HepG2 (cell line): ENCODE measurements around the gene SENP5. TPM values are rescaled to one million over a fixed set of nuclear protein-coding genes. Genes with fewer than 3 reads are reported as not detected.

Source experiments
- ATAC-seq: fragments of 200-7000 bp; cut with Tn5 transposase; 3 replicates; pipeline ENCODE4 v1.9.1; 2020; ENCODE audit warnings: mild to moderate bottlenecking, moderate library complexity
- BruUV-seq: library from RNA; stranded (reverse); fragments of 400-500 nt; replicated peaks from 2 replicates; lab custom pipeline; 2021; lab: Mats Ljungman, UMichigan
- CTCF ChIA-PET: fragments of 300-600 bp; formaldehyde crosslinking; extraction: SDS; loops from one replicate; lab custom pipeline; 2021; ENCODE audit warnings: low total read pairs, inconsistent platforms, low intra/inter-chr PET ratio; lab: Yijun Ruan, JAX
- POLR2A ChIA-PET: fragments of 350-600 bp; sonication (Branson Sonifier 250); formaldehyde crosslinking; loops from one replicate; lab custom pipeline; 2020; ENCODE audit warnings: antibody characterized with exemption, inconsistent platforms; lab: Yijun Ruan, JAX
- DNase-seq: peaks from one replicate; pipeline ENCODE4 v3.0.0-alpha.2; 2015; ENCODE audit warnings: low spot score
- FAIRE-seq: peaks from 3 replicates; lab custom pipeline; 2011; peaks lifted over from hg19 to GRCh38; lab: Jason Lieb, UNC
- H2AFZ ChIP-seq: one replicate; pipeline ENCODE4 v1.6.1; 2011; ENCODE audit warnings: low read length, inconsistent platforms
- H3K27ac ChIP-seq: fragments of 300-600 bp; 3 replicates; pipeline ENCODE4 v1.8.0; 2011; ENCODE audit warnings: mixed run types, mild to moderate bottlenecking, mixed read lengths, low read length, inconsistent platforms; ENCODE audit not compliant: insufficient read depth; ENCODE audit errors: extremely low read length
- H3K27me3 ChIP-seq, 2 experiments: fragments of 200-600 bp in 1 of 2; 2 replicates in 1 of 2; 3 replicates in 1 of 2; pipeline versions ENCODE4 v1.6.0 to v1.8.0; 2011; ENCODE audit warnings: low read length in 2 of 2, mild to moderate bottlenecking in 2 of 2, moderate library complexity in 2 of 2, inconsistent platforms in 1 of 2; ENCODE audit not compliant: insufficient read depth in 2 of 2, control insufficient read depth in 1 of 2
- H3K36me3 ChIP-seq, 2 experiments: fragments of 200-600 bp in 1 of 2; replicated peaks in 1 of 2; 2 replicates in 1 of 2; 3 replicates in 1 of 2; pipeline versions ENCODE4 v1.5.1 to v1.8.0; 2011; ENCODE audit warnings: low read length in 2 of 2, inconsistent platforms in 1 of 2; ENCODE audit not compliant: insufficient read depth in 2 of 2, control insufficient read depth in 1 of 2
- H3K4me1 ChIP-seq: 2 replicates; pipeline ENCODE4 v1.5.1; 2012; ENCODE audit warnings: low read length, inconsistent platforms; ENCODE audit not compliant: insufficient read depth
- H3K4me2 ChIP-seq: 2 replicates; pipeline ENCODE4 v1.6.0; 2011; ENCODE audit warnings: low read depth, low read length, inconsistent platforms
- H3K4me3 ChIP-seq, 3 experiments: fragments of 200-600 bp in 1 of 3; sonication (generic), shearing (Covaris generic) in 1 of 3; replicated peaks in 1 of 3; 2 replicates each; pipeline ENCODE4 v1.5.1; 2011 to 2016; ENCODE audit warnings: low read length in 3 of 3, inconsistent platforms in 2 of 3, low read depth in 2 of 3, mild to moderate bottlenecking in 2 of 3, control low read depth in 1 of 3, mixed read lengths in 1 of 3; ENCODE audit not compliant: insufficient read depth in 1 of 3
- H3K79me2 ChIP-seq: one replicate; pipeline ENCODE4 v1.6.1; 2011; ENCODE audit warnings: low read length, inconsistent platforms; ENCODE audit not compliant: insufficient read depth
- H3K9ac ChIP-seq: 2 replicates; pipeline ENCODE4 v1.6.0; 2011; ENCODE audit warnings: mild to moderate bottlenecking, low read depth, low read length, inconsistent platforms; ENCODE audit not compliant: insufficient read depth
- H3K9me3 ChIP-seq: 2 replicates; pipeline ENCODE4 v1.5.1; 2012; ENCODE audit warnings: mild to moderate bottlenecking, low read length
- H4K20me1 ChIP-seq: 2 replicates; pipeline ENCODE4 v1.6.0; 2011; ENCODE audit warnings: inconsistent platforms, mild to moderate bottlenecking, low read length, moderate library complexity; ENCODE audit not compliant: insufficient read depth
- ARNT2 ChIP-seq: sonication (generic); formaldehyde crosslinking; IDR thresholded peaks from 2 replicates; pipeline ENCODE4 v1.8.0; 2022; ENCODE audit warnings: mild to moderate bottlenecking, low read depth, missing genetic modification reagents, moderate library complexity
- FOXP1 ChIP-seq, 2 experiments: fragments of 450-650 bp in 1 of 2; IDR thresholded peaks; 2 replicates each; pipeline ENCODE4 v1.6.1; 2017 to 2018; ENCODE audit warnings: antibody characterized with exemption in 1 of 2
- GPN1 ChIP-seq: sonication (generic); formaldehyde crosslinking; IDR thresholded peaks from 2 replicates; pipeline ENCODE4 v1.5.1; 2020; ENCODE audit warnings: missing genetic modification reagents, borderline replicate concordance
- HDAC1 ChIP-seq: sonication (generic); formaldehyde crosslinking; IDR thresholded peaks from 2 replicates; pipeline ENCODE4 v1.5.1; 2020; ENCODE audit warnings: mild to moderate bottlenecking, missing genetic modification reagents
- MYC ChIP-seq: sonication (generic); formaldehyde crosslinking; IDR thresholded peaks from 2 replicates; pipeline ENCODE4 v1.9.0; 2021; ENCODE audit warnings: missing genetic modification reagents, borderline replicate concordance
- ZFP62 ChIP-seq: sonication (generic); formaldehyde crosslinking; IDR thresholded peaks from 2 replicates; pipeline ENCODE4 v1.4.0; 2020; ENCODE audit warnings: missing genetic modification reagents
- ZNF605 ChIP-seq: sonication (generic); formaldehyde crosslinking; IDR thresholded peaks from 2 replicates; pipeline ENCODE4 v1.8.0; 2022; ENCODE audit warnings: mild to moderate bottlenecking, missing genetic modification reagents
- ZNF850 ChIP-seq: sonication (generic); formaldehyde crosslinking; conservative IDR thresholded peaks from 2 replicates; pipeline ENCODE4 v1.9.0; 2021; ENCODE audit warnings: mild to moderate bottlenecking, missing genetic modification reagents
- WGBS: methylation state at CpG from one replicate; pipeline ENCODE4 v1.1.6; 2017; ENCODE audit warnings: low lambda C conversion rate; 5-methylcytosine and 5-hydroxymethylcytosine counted together
- in situ Hi-C: cut with HindIII; loops from 2 replicates; pipeline ENCODE4 v1.10.0; 2017; ENCODE audit warnings: low pct_unique_long_range_greater_than_20kb; ENCODE audit not compliant: extremely low pct_ligation_motif_present
- intact Hi-C: fragments of 100-400 bp; cut with micrococcal nuclease; formaldehyde crosslinking; loops from one replicate; pipeline ENCODE4 v1.10.0; 2022; ENCODE audit not compliant: unreplicated experiment
- polyA plus RNA-seq, 8 experiments: library from polyadenylated mRNA; depleted of rRNA in 3 of 8; stranded (reverse) in 7 of 8; unstranded in 1 of 8; fragments of >200 nt; fragmentation: Illumina TruSeq in 4 of 8; extraction: Trizol in 4 of 8; gene quantifications; 2 replicates each; pipeline versions ENCODE4 v1.2.1 to v1.2.3, GENCODE V29; 2011 to 2016; ENCODE audit warnings: low read depth in 4 of 8, missing spikeins in 1 of 8, mixed read lengths in 1 of 8; ENCODE audit not compliant: insufficient read depth in 1 of 8
- total RNA-seq, 5 experiments: library from RNA; depleted of rRNA; stranded (reverse); fragments of >200 nt; fragmentation: Illumina TruSeq; extraction: Trizol; gene quantifications; 2 replicates each; pipeline ENCODE4 v1.2.3, GENCODE V29; 2016; ENCODE audit warnings: low read depth in 1 of 5
- TF ChIP-seq, protein P1 (sequence below): IDR thresholded peaks from 2 replicates; pipeline ENCODE4 v1.6.1; 2016; ENCODE audit warnings: missing genetic modification reagents, missing compliant biosample characterization
- TF ChIP-seq, protein P2 (sequence below): sonication (generic); formaldehyde crosslinking; conservative IDR thresholded peaks from 2 replicates; pipeline ENCODE4 v1.4.0; 2020; ENCODE audit warnings: missing genetic modification reagents
- TF ChIP-seq, protein P3 (sequence below): sonication (generic); formaldehyde crosslinking; IDR thresholded peaks from 2 replicates; pipeline ENCODE4 v1.4.0; 2020; ENCODE audit warnings: missing genetic modification reagents, mild to moderate bottlenecking, borderline replicate concordance

The SENP5 gene
- total and polyA plus RNA-seq, 2 of the 13 experiments (the other 11 are each of a cell fraction or from before 2014, with no cell fraction given): 17.6 to 30.9 TPM

DNA sequence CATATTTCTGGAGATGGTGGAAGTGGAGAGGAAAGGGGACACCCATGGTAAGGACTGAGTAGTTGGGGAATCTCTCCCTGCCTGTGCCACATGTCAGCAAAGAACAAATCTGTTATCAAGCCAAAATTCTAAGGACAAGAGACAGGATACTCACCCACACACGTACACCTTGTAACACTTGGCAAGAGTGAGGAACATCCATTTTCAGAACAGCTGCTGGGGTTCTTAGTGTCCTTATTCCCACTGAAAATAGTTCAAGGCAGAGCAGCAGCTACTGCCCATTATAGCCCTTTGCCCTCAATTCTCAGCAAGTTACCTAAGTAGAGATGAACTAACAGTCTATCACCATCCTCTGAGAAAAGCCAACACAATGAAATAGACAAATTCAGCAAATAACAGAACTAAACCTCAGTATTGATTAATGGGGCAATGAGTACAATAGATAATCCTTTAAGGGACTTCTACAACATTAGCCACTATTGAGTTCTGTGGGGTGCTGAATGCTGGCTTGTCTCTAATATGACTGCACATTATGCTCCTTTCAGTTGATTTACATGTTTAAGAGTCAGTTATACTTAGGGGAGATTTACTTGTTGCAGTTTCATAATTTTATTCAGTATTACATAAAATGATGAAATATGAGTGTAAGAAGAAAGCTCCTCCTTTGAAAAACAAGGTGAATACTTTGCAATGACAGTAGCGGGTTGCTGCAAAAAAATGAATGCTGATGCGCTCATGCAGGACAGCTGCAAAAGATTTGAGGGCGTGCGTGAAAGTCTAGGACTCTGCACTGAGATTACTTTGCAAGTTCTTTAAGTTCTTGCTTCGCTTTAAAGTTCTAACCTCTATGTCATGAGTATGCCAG, 22.4 kb downstream of the SENP5 start (continued):
- TF ChIP-seq, protein P1, sequence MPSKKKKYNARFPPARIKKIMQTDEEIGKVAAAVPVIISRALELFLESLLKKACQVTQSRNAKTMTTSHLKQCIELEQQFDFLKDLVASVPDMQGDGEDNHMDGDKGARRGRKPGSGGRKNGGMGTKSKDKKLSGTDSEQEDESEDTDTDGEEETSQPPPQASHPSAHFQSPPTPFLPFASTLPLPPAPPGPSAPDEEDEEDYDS (CRISPR knock-in tag): no peak

DNA sequence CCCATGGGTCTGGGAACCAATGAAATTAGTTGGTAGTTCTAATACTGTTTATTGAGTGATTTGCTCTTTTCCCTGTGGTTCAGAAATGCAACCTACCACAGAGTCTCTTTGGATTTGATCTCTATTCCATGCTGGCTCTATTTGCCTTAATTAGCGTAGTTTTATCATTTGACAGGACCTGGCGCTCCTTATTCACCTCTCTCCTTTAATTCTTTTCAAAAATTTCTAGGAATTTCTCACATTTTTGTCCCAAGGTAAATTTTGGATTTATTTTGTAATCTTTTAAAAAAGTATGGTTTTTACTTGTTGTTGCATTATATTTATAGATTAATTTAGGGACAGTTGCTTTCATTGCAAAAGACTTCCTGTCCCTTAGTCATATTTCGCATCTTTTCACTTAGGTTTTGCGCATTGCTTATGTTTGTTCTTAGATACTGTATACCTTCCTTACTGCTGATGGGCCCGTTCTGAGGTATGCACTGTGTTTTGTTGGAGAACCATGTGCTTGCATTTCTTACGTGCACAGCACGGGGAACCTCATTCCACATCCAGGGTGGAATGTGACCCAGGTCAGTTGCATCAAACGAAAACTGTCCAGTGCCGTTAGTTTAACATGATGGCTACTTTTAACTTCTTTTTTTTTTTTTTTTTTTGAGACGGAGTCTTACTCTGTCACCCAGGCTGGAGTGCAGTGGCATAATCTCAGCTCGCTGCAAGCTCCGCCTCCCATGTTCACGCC, 27.0 kb downstream of the SENP5 start:
- 96% methylated on average over 13 of the region's 13 CpGs for WGBS
- FAIRE-seq: no peak
- Histone ChIP-seq H3K9me3 (0 out of 2 replicates have a peak, but pooled peaks cover 4% of the 10 kb centered on the region), H3K36me3 (peaks cover 2 to 3% of the 10 kb centered on the region in 2 experiments), H4K20me1 (no peaks in the 10 kb centered on the region), H3K27me3 (no peaks in the 10 kb centered on the region), H3K79me2 (peaks cover 63% of the 10 kb centered on the region), H3K4me1 (peaks cover 37% of the 10 kb centered on the region), H3K4me2 (no peak overlapping the region), H2AFZ (no peak overlapping the region), H3K4me3 (no peak overlapping the region), H3K27ac (no peak overlapping the region), H3K9ac (no peak overlapping the region)
- ChIA-PET POLR2A (no interaction called here), CTCF (no interaction called here)
- no peak for ATAC-seq
- TF ChIP-seq ZFP62 (CRISPR knock-in tag) (no peak), ZNF605 (no peak), MYC (CRISPR knock-in tag) (no peak), ARNT2 (CRISPR knock-in tag) (no peak), ZNF850 (CRISPR knock-in tag) (no peak), GPN1 (CRISPR knock-in tag) (no peak), HDAC1 (CRISPR knock-in tag) (no peak), FOXP1 (IDR thresholded peaks at IDR 0.05) (no peak), FOXP1 (CRISPR knock-in tag; IDR thresholded peaks at IDR 0.05) (no peak)
- TF ChIP-seq, protein P2, sequence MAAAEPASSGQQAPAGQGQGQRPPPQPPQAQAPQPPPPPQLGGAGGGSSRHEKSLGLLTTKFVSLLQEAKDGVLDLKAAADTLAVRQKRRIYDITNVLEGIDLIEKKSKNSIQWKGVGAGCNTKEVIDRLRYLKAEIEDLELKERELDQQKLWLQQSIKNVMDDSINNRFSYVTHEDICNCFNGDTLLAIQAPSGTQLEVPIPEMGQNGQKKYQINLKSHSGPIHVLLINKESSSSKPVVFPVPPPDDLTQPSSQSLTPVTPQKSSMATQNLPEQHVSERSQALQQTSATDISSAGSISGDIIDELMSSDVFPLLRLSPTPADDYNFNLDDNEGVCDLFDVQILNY (CRISPR knock-in tag): no peak
- TF ChIP-seq, protein P3, sequence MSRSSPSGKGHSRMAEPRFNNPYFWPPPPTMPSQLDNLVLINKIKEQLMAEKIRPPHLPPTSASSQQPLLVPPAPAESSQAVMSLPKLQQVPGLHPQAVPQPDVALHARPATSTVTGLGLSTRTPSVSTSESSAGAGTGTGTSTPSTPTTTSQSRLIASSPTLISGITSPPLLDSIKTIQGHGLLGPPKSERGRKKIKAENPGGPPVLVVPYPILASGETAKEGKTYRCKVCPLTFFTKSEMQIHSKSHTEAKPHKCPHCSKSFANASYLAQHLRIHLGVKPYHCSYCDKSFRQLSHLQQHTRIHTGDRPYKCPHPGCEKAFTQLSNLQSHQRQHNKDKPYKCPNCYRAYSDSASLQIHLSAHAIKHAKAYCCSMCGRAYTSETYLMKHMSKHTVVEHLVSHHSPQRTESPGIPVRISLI (CRISPR knock-in tag): no peak
- no TSS peak for BruUV-seq
- in situ Hi-C loops (no loop called here), intact Hi-C loops (no loop called here)
- DNase-seq: no peak
